Astrocyte (in vitro differentiated cells and primary cell): ENCODE data around the gene PRR15L.

Source experiments
- CTCF ChIP-seq: IDR thresholded peaks from 2 replicates; pipeline ENCODE4 v1.5.1; 2011; ENCODE audit warnings: low read depth, mild to moderate bottlenecking, inconsistent platforms, low read length, moderate library complexity; ENCODE audit not compliant: insufficient read depth
- EZH2 ChIP-seq: IDR thresholded peaks from 2 replicates; pipeline ENCODE4 v1.6.1; 2012; ENCODE audit warnings: mild to moderate bottlenecking, low read length, inconsistent platforms; ENCODE audit not compliant: insufficient read depth

GRCh38 chr17:47945529-47946508 lies 11.9 kb downstream of the PRR15L start:
- TF ChIP-seq EZH2: no peak
- TF ChIP-seq CTCF: no peak
